Non-pigmented ciliary epithelial cell (primary cell): ENCODE results near the gene NAALADL2.
"Not testable (repeated sequence)": the region's sequence is repeated elsewhere in the genome, so short reads cannot be mapped to it uniquely, and the experiment has no call there.

ENCODE experiments used
- DNase-seq: peaks from one replicate; pipeline ENCODE4 v3.0.0-alpha.2; 2010; ENCODE audit warnings: low read depth

NAALADL2 gene

DNA sequence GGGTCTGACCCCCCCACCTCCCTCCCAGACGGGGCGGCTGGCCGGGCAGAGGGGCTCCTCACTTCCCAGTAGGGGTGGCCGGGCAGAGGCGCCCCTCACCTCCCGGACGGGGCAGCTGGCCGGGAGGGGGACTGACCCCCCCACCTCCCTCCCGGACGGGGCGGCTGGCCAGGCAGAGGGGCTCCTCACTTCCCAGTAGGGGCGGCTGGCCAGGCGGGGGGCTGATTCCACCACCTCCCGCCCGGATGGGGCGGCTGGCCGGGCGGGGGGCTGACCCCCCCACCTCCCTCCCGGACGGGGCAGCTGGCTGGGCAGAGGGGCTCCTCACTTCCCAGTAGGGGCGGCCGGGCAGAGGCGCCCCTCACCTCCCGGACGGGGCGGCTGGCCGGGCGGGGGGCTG lies 272.7 kb downstream of the NAALADL2 start:
- DNase-seq, result not testable (repeated sequence)

DNA sequence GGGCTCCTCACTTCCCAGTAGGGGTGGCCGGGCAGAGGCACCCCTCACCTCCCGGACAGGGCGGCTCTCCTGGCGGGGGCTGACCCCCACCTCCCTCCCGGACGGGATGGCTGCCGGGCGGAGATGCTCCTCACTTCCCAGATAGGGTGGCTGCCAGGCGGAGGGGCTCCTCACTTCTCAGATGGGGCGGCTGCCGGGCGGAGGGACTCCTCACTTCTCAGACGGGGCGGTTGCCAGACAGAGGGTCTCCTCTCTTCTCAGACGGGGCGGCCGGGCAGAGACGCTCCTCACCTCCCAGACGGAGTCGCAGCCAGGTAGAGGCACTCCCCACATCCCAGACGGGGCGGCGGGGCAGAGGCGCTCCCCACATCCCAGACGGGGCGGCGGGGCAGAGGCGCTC lies 273.6 kb downstream of the NAALADL2 start:
- DNase-seq, result not testable (repeated sequence)

DNA sequence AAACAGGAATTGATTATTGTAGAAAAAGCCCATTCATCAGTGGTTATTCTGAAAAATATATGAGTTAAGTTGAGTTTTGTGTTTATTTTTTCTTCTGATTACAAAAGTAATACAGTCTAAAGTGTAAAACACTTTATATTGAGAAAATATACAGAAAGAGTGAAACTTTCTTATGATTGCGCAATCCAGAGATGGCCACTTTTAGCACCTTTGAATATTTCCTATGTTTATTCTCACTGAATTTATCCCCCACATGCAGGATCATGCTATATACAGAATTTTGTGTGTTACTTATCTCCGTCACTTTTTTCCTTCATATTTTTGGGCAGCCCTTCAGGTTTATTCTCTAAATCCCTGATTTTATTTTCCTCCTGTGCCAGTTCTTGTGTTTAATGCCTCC lies 285.2 kb downstream of the NAALADL2 start:
- no peak for DNase-seq

DNA sequence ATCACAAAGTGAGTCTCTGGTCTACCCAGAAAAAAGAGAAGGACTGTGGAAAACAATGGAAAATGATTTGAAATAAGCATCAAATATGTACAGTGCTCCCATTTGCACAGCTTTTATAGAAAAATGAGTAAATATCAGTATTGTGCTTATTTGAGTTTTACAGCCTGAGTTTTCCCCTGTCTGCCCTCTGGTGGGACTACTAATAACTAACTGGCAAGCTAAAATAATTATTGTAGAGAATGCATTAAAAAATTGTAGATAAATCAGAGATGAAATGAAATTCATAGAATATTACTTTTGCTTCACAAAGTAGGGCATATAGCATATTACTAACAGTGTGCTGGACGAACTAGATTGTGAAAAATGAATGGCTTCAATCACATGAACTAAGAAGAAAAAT lies 287.1 kb downstream of the NAALADL2 start:
- no peak for DNase-seq

DNA sequence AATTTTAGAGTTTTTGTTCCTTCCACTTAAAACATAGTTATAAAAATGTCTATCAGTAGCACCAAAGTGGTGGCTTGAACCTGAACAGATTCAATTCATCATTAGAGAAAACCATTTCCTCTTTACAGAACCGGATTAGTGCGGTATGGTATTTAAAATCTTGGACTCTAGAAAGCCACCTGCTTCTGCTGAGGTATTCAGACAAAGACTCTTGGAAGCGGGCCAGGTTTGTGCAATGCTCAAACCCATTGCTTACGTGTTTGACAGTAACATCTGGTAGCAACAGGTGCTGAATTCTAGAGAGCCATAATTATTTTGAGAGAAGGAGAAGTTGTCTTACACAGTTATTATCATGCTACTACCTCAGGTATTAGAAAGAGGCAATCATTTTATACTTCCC lies 290.5 kb downstream of the NAALADL2 start:
- no peak for DNase-seq

DNA sequence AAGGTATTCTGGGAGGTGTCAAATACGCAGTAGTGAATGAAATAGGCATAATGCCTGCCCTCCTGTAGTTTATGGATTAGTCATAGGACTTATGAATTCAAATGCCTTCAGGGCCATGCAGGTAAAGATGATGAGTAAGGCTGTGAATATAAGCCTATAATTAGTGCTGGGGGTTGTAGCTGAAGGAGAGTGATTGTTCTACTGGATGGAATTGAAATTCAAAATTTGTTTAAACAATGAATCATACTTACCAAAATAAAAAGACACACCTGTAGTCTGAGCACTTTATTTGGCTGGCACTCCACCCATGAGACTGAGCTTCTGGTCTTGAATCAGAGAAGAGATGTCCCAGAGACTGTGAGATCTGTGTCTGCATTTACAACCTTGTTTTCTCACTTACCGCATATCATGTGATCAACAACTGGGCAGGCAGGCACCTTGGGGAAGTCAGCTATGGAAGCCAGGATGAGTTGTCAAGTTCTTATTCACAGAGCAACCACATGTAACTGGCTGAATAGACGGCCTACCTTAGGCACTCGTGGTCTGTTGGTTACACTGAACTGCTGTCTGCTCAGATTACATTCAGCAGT lies 291.8 kb downstream of the NAALADL2 start:
- DNase-seq, result no peak

DNA sequence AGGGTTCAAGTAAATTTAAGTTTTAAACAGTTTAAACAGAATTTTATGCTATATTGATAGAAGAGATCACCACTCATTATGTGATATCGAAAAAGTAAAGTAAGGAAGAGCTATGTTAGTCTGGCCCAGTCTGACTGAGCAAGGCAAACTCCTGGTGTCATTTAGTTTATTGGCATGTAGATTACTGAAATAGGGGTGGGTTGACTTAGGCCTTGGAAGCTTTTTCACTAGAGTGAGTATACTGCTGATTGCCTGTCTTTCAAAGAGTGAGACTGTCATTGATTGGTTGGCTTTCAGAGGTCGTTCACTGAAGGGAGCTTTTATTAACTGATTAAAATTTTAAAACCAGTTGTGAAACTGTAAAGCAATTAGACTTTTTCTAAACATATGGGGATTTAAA lies 294.5 kb downstream of the NAALADL2 start:
- DNase-seq, result no peak

DNA sequence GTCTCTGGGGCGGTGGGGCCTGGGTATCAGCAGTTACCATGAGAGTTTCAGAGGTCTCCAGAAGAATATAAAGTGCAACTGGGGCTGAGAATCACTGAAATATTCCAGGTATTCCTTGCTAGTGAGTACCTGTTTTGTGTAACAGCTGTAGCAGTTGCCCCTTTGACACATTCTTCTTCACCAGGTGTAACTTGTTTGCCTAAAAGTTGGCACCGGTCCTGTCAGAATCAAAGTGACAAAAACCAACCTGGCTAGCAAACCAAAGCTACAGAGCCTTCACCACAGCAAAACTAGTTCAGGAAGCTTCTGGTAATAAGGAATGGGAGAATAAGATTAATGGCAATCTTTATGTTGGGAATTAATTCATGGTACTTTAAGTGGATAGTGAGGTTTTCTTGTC lies 296.0 kb downstream of the NAALADL2 start:
- DNase-seq, result no peak

DNA sequence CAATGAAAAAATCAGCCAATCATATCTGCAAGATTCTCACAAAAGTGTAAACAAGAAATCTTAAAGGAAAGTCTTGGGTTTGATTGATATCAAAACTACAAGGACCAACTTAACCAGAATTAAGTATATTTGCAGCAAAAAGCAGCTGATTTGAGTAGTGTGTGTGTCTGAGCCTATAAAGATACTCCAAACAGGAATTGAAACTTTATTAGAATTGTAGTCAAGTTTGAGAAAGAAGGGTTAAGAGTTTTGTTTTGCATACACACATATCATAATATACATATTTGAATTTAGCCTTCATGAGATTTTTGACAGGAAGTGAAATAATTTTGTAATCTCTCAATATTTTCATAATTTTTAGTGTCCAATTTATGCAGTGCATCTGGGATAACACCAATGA lies 300.1 kb downstream of the NAALADL2 start:
- DNase-seq, result no peak

DNA sequence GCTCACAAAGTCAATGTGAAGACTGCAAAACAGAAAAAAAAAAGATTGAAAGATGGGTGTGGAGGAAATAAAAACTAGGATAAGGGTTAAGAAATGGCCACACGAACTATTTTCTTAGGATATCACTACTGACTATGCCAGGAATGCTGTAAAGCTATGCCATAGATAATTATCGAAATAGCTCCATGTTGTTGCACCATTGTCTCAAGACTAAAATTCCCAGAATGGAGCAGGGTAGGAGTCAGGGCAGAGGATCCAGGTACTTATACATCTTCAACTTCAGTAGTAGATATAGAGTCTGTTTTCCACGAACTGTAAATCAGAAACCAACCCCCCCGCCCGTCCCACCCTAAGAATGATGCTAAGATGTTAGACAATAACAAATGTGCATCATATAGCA lies 302.2 kb downstream of the NAALADL2 start:
- DNase-seq, result no peak

DNA sequence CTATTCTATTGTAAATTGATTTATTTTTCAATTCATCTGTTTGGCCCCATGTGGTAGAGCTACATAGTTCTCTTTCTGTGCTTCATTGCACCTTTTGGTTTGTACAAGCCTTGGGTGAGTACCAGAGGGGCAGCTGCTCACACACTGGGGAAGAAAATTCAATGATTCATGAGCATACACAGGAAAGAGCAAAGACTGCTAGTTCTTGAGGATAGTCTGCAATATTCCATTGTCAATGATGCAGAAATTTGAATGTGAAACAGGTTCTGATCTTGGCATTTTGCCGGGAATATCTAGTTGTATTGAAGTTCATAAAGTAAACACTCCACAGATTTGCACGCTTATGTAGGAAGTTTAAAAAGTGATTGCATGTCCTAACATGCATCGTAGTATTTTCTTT lies 304.6 kb downstream of the NAALADL2 start:
- no peak for DNase-seq

DNA sequence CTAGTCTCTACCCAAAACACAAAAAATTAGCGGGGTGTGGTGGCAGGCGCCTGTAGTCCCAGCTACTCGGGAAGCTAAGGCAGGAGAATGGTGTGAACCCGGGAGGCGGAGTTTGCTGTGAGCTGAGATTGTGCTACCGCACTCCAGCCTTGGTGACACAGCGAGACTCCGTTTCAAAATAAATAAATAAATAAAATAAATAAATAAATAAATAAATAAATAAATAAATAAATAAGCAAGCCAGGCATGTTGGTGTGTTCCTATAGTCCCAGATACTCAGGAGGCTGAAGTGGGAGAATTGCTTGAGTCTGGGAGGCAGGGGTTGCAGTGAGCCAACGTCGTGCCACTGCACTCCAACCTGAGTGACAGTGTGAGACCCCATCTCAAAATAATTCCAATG lies 314.0 kb downstream of the NAALADL2 start:
- not testable (repeated sequence) for DNase-seq

DNA sequence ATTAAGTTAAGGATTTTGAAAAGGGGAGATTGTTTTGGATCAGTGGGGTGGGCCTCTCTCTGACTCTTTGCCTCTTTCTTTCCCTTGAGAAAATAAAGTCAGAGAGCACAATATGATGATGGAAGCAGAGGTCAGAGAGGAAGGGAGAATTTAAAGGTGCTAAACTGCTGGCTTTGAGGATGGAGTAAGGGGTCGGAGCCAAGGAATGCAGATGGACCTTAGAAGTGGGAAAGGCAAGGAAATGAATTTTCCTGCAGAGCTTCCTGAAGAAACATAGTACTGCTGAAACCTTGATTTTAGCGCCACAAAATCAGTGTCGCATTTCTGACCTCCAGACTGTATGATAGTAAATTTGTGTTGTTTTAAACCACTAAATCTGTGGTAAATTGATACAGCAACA lies 317.4 kb downstream of the NAALADL2 start:
- DNase-seq, result no peak

DNA sequence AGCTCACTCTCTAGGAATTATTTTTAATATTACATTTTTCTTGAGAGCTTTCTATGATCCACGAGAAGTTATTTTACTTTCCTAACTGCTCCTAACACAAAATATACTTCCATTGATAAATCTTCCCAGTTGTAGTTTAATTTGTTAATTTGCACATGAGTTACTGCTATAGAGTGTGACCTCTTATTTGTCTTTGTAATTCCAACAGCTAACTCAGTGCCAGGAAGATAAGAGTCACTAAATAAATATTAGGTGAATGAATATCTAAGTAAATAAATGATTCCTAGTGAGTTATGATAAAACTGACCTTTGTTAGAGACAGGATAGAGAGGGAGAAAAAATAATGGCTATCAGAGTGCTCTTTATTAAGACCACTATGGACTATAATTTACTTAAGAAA lies 319.9 kb downstream of the NAALADL2 start:
- DNase-seq, result no peak

DNA sequence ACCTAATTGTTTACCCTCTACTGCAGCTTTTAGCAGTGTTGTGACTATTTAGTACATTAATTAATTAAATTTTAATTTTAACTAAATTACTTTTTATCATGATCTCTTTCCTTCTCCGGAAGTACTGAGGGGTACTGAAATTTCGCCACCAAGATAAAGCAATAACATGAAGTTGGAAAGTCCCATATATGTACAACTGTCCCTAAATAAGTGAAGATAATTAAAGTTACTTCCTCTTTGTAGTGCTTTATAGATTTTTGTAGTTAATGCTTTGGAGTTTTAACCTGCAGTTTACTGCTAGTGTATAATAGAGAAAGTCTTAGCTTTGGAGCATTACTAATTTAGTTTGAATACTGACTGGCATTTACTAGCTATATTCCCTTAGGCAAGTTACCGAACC lies 325.3 kb downstream of the NAALADL2 start:
- no peak for DNase-seq

DNA sequence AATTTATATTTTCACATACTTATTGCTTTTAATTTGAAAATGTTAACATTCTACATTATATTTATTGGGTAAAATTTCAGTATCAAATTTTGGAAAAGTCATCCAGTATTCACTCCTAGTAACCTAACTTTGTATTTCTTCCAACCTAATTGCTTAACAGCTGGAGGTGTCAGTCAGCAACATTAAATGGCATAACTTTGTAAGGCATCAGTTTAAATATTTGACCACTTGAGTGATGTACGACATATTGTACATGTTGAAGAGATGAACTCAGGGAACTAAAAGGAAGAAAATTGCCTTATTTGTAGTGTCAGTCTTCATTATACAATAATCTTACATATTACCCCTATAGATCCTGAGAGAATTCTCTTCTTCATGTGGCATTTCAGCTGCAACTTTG lies 326.8 kb downstream of the NAALADL2 start:
- no peak for DNase-seq

DNA sequence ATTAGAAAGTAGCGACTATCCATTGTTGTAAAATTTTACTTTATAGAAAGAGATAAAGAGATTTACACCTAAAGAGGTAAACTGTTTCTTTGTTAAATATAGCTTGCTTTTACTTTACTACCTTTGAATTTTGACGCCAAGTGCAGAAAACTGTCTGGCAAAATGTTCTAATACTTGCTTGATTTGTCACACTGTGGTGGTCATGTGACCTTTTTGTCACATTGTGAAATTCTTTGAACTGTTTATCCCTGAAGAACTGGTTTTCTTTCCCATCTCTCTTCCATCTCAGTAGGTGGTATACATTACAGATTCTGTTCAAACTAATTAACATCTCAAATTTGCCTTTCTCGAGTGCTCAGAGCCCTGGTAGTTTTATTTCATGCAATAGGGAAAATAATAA lies 327.4 kb downstream of the NAALADL2 start:
- DNase-seq, result no peak

DNA sequence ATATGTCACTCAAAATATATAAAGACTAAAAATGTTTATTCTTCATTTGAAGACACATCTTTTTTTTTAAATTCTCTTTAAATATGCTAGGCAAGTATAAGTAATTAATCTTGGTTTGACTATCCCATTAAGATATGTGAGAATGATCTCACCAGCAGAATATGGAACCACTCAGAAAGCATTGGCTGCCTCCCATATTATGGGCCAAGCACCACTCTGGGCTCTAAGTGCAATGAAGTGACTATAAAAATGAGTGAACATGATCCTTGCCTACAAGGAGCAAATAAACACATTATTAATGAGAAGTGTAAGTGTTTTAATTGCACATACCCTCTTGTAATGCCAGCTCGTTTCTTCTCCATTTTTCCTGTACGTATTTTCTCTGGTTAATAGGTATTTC lies 328.5 kb downstream of the NAALADL2 start:
- no peak for DNase-seq

DNA sequence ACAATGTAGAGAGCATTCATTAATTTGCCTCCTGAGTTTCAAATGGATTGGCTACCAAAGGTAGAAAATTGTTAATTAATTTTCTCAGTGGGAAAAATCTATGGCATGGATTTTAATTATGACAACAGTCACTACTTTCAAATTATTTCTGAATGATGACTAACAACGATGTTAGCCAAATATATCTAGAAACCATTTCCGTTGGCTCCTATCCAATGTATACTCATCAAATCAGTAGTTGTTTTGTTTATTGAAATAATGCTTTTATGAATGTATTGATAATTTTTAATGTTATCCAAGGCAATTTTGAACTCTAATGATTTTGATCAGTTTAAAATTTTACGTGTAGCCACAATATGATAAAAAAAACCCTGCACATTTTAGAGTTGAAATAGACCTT lies 333.4 kb downstream of the NAALADL2 start:
- DNase-seq, result no peak

DNA sequence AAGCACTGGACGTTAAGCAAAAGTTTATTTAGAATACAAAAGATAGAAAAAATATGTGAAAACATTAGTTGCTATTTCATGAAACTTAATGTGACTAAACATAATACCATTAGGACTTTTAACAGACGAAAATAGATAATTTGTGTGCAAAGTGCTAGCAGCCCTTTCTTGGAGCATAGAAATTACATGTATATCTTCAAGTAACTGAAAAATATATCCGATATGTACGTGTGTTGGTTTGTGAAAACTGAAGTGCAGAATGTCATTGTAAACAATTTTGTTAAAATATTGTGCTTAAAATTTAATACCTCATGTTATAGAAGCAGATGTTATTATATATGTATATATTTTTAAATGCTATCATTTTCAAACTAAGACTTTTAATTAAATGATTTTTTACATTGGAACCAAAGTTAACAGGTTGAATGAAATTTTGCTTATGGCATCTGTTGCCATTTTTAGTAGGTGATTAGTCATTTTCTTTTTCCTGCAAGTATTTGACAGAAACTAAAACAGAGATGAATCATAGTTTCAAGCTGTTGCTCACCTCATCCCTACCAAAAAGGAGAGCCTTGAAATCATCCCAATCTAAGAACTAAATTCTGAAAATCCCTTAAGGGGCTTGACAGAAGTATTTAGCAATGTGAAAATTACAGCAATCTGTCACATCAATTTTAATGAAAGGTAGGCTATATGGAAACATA lies 334.8 kb downstream of the NAALADL2 start:
- DNase-seq, result no peak

DNA sequence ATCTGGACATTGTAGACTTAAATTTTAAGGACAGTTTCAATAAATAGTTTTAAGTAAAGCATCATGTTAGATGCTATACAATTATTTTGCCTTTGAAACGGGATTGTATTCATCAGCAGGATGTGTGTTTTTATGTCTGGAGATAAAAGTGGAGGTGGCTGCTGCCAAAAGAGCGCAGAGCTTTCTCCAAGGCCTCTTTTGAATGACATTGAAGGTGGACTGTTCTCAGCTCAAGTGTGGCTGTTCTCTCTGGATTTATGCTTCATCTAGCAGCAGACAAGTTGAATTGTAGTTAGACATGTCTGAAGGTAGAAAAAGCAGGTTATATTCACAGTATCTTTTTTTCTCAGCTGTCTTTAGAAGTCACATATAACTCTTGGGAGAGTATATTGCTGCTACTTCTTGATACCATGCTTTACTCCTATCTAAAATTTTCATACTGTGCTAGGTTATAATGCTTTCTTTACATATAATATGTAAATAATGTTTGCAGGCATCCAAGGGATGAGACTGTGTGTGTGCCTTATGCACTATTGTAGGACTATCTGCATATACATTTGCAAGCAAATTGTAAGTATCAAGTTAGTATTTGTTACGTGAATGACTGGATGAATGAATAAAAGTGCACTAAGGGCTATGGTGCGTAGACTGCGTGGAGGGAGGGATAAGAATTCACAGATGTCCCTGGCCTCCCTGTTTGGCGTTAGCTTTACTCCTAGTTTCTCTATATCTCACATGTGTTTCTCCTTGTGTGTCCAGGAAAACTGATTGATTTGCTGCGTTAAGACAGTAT lies 340.1 kb downstream of the NAALADL2 start:
- DNase-seq, result no peak

DNA sequence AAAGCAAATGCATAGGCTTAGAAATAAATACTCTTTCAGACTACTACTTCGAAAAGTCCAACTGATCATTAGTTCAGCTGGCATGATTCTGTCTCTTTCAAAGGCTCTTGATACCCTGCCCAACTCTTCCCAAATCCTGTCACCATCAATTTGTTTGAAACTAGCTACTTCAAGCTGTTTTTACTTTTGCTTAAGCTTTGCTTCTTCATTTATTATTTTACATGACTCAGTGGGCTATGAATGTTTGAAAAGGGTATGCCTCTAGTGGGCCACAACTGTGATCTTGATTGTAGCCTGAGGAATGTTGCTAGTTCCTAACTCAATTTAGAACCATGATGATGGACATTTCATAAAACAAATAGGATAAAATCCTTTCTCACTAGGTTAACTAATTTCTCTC lies 340.8 kb downstream of the NAALADL2 start:
- DNase-seq, result no peak

DNA sequence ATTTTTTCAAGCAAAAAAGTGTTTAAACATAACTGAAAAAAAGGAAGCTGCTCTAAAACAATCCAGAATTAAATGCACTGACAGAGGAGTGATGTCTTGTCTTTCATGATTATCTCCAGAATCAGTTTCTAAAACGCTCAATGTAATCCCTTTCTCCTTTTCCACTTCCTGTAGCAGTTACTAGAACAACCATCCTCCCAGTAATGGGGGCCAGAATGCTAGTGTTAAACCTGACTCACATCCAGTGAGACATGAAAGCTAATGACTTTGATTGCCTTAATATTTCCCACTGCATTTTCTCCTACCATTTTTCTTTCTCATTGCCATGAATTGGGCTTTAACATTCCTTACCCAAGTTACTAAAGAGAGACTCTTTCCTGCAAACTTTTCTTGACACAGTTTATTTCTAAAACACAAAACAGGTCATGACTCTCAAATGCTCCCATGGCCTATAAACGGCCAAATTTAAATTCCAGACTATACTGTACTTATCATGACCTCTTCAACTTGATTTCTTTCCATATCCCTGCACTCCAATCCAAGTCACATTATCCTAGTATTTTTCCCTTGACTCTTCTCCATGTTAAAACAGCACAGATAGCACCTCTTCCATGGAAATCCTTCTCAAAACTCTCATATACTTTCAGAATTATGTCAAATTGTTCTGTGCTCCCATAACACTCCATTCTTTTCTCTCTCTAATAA lies 341.4 kb downstream of the NAALADL2 start:
- no peak for DNase-seq
